Measurements from ENCODE around the gene DIP2B. TPM values are rescaled to one million over a fixed set of nuclear protein-coding genes. Genes with fewer than 3 reads are reported as not detected.
A peak's percentile ranks its signal among the peaks of the same experiment; 100 is the strongest.

The DIP2B gene
- total RNA-seq, 6 experiments from 2014 or later, result 11.1 to 24.0 (median 14.8) TPM

DNA sequence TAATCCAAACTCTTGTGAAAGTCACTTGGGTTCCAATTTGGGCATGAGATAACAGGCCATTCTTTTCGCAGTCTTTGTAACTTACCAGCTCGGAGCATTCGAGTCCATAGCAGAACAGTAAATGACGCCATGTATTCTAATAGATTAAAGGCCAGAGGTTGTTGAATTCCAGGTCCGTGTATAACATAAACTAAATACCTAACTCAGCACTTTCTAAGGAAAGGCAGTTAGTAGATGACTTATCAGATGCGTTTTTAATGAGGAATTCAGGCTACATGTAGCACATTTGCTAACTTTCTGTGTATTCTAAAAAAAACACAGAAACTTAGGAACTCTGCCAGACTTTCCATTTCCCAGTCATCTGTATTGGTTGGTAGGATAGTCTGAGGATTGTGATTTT is 206.3 kb downstream of the DIP2B start:
- Histone ChIP-seq H3K4me3 (no peak overlapping the region), H3K9me3 (no peaks in the 10 kb centered on the region), H3K27me3 (no peaks in the 10 kb centered on the region), H3K4me1 (peaks cover 0 to 16% (median 4%) of the 10 kb centered on the region in 4 donors), H3K36me3 (peaks cover 0 to 72% (median 20%) of the 10 kb centered on the region in 4 donors), H3K27ac (no peak overlapping the region)
- 78% methylated on average over 6 of the region's 6 CpGs for WGBS (ENCODE audit: insufficient coverage, low coverage, low lambda C conversion rate, missing lambda C conversion rate)
- no peak for ATAC-seq
- intact Hi-C loops (cut with DNase I), result loop anchor here in 1 of 2 donors (10.0 kb wide), 1 partner anchor 206 kb away; the partner anchor contains the start of gene DIP2B
- TF ChIP-seq POLR2A (IDR thresholded peaks at IDR 0.05) (no peak), CTCF (IDR thresholded peaks at IDR 0.05) (no peak)
- no peak for DNase-seq

DNA sequence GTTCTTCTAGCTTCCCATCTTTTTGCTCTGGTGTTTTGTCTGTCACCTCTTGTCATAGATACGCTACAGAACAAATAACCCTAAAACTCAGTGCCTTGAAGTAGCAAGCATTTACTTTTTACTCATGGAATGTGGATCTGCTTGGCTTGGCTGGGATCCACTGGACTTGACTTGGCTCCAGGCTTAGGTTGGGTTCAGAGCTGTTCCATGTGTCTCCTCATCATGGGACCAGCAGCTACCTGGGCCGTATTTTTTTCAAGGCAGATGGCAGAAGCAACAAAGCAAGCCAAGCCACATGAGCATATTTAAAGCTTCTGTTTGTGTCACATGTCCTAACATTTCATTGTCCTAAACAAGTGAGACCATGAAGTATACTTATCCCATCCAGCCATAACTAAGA is 210.4 kb downstream of the DIP2B start:
- ATAC-seq, result peak; percentile 69 to 84 (median 74)
- H3K36me3 ChIP-seq, result peaks cover 0 to 58% (median 20%) of the 10 kb centered on the region in 4 donors

GRCh38 chr12:50718760-50719159 is 214.0 kb downstream of the DIP2B start:
- Histone ChIP-seq H3K36me3 (peaks cover 4 to 58% (median 29%) of the 10 kb centered on the region in 4 donors), H3K4me3 (no peak overlapping the region), H3K27ac (no peak overlapping the region), H3K9me3 (no peaks in the 10 kb centered on the region), H3K4me1 (peaks cover 0 to 20% (median 8%) of the 10 kb centered on the region in 4 donors), H3K27me3 (no peaks in the 10 kb centered on the region)
- TF ChIP-seq CTCF (IDR thresholded peaks at IDR 0.05) (no peak), POLR2A (IDR thresholded peaks at IDR 0.05) (no peak)
- ATAC-seq, result no peak
- intact Hi-C loops (cut with DNase I), result loop anchor here in 1 of 2 donors (10.0 kb wide), 1 partner anchor 214 kb away; the partner anchor contains the start of gene DIP2B
- no CpG with 5 or more reads among the region's 2 CpGs for whole genome bisulfite sequencing (ENCODE audit: insufficient coverage, low coverage, low lambda C conversion rate, missing lambda C conversion rate)
- DNase-seq, result no peak

More for the DNA sequence above, 210.4 kb downstream of the DIP2B start:
- Histone ChIP-seq H3K9me3 (no peaks in the 10 kb centered on the region), H3K4me1 (peaks cover 0 to 16% (median 6%) of the 10 kb centered on the region in 4 donors), H3K27ac (no peak overlapping the region), H3K27me3 (no peaks in the 10 kb centered on the region), H3K4me3 (no peak overlapping the region)
- intact Hi-C loops (cut with DNase I), result loop anchor here in 1 of 2 donors (10.0 kb wide), 1 partner anchor 210 kb away; the partner anchor contains the start of gene DIP2B
- no peak for TF ChIP-seq POLR2A (IDR thresholded peaks at IDR 0.05)
- TF ChIP-seq CTCF (IDR thresholded peaks at IDR 0.05), result no peak
- DNase-seq, result peak in 2 of 3 donors; percentile 28 to 65
- WGBS (ENCODE audit: insufficient coverage, low coverage, low lambda C conversion rate, missing lambda C conversion rate), result 33% methylated on average over 2 of the region's 2 CpGs

DNA sequence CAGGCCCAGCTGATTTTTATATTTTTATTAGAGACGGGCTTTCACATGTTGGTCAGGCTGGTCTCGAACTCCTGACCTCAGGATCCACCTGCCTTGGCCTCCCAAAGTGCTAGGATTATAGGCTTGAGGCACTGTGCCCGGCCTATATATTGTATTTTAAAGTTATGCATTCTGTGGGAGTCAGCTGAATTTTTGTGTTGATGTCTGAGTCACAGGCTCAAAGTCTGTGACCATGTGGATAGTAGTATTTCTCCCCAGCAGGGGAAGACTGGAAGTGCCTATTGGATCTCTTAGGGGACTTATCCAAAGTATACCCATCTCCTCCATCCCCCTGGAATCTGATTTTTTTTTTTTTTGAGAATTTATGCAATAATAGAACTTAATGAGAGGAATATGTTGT is 215.3 kb downstream of the DIP2B start:
- Histone ChIP-seq H3K27me3 (no peaks in the 10 kb centered on the region), H3K27ac (no peak overlapping the region), H3K4me3 (no peak overlapping the region), H3K36me3 (peaks cover 0 to 54% (median 28%) of the 10 kb centered on the region in 4 donors), H3K9me3 (no peaks in the 10 kb centered on the region), H3K4me1 (peaks cover 0 to 27% (median 5%) of the 10 kb centered on the region in 4 donors)
- 96% methylated on average over 3 of the region's 3 CpGs for WGBS (ENCODE audit: insufficient coverage, low coverage, low lambda C conversion rate, missing lambda C conversion rate)
- DNase-seq (no peak), ATAC-seq (peak in 1 of 4 donors; percentile 35)
- no peak for TF ChIP-seq CTCF (IDR thresholded peaks at IDR 0.05)
- TF ChIP-seq POLR2A (IDR thresholded peaks at IDR 0.05), result no peak
- intact Hi-C loops (cut with DNase I), result no loop called here
